DND-41 (cell line): ENCODE measurements around the gene ARL5A.

Source experiments
- ATAC-seq: fragments of 200-7000 bp; cut with Tn5 transposase; 3 replicates; pipeline ENCODE4 v1.9.1; 2021; ENCODE audit warnings: low read depth; ENCODE audit not compliant: insufficient read depth
- DNase-seq: peaks from one replicate; pipeline ENCODE4 v3.0.0-alpha.2; 2020
- H2AFZ ChIP-seq: 2 replicates; pipeline ENCODE4 v1.6.0; 2012; ENCODE audit warnings: low read depth, low read length
- H3K27ac ChIP-seq: 2 replicates; pipeline ENCODE4 v1.5.1; 2012; ENCODE audit warnings: low read length, inconsistent platforms
- H3K27me3 ChIP-seq: fragments of 200-600 bp; sonication (generic); 2 replicates; pipeline ENCODE4 v1.6.0; 2012; ENCODE audit warnings: low read length, mild to moderate bottlenecking, inconsistent platforms; ENCODE audit not compliant: insufficient read depth, poor library complexity
- H3K36me3 ChIP-seq: 2 replicates; pipeline ENCODE4 v1.5.1; 2012; ENCODE audit warnings: low read length, inconsistent platforms; ENCODE audit not compliant: insufficient read depth
- H3K4me1 ChIP-seq: 2 replicates; pipeline ENCODE4 v1.5.1; 2012; ENCODE audit warnings: mild to moderate bottlenecking, low read length; ENCODE audit not compliant: insufficient read depth
- H3K4me2 ChIP-seq: 2 replicates; pipeline ENCODE4 v1.6.0; 2012; ENCODE audit warnings: mild to moderate bottlenecking, moderate library complexity, low read length, inconsistent platforms; ENCODE audit not compliant: insufficient read depth
- H3K4me3 ChIP-seq, 2 experiments: fragments of 200-600 bp in 1 of 2; shearing (Covaris generic) in 1 of 2; 2 replicates each; pipeline ENCODE4 v1.5.1; 2012 to 2016; ENCODE audit warnings: inconsistent platforms in 2 of 2, low read length in 2 of 2, mild to moderate bottlenecking in 2 of 2, low read depth in 1 of 2, moderate library complexity in 1 of 2
- H3K79me2 ChIP-seq: 2 replicates; pipeline ENCODE4 v1.6.0; 2012; ENCODE audit warnings: low read length, inconsistent platforms; ENCODE audit not compliant: insufficient read depth
- H3K9ac ChIP-seq: 2 replicates; pipeline ENCODE4 v1.6.0; 2012; ENCODE audit warnings: low read depth, mild to moderate bottlenecking, inconsistent platforms, low read length, moderate library complexity
- H3K9me3 ChIP-seq: 2 replicates; pipeline ENCODE4 v1.5.1; 2012; ENCODE audit warnings: low read length, moderate library complexity, mild to moderate bottlenecking, inconsistent platforms; ENCODE audit not compliant: insufficient read depth, severe bottlenecking
- H4K20me1 ChIP-seq: 2 replicates; pipeline ENCODE4 v1.6.0; 2012; ENCODE audit warnings: low read length; ENCODE audit not compliant: insufficient read depth
- EZH2 ChIP-seq: IDR thresholded peaks from 3 replicates; pipeline ENCODE4 v1.6.1; 2012; ENCODE audit warnings: borderline replicate concordance, low read depth, mild to moderate bottlenecking, moderate library complexity, low read length, inconsistent platforms; ENCODE audit not compliant: severe bottlenecking
- TF ChIP-seq, protein P1 (sequence below): IDR thresholded peaks from 2 replicates; pipeline ENCODE4 v1.5.1; 2012; ENCODE audit warnings: borderline replicate concordance, low read length, moderate library complexity, mild to moderate bottlenecking; ENCODE audit not compliant: poor library complexity, severe bottlenecking; ENCODE audit errors: extremely low read depth

ARL5A gene

DNA sequence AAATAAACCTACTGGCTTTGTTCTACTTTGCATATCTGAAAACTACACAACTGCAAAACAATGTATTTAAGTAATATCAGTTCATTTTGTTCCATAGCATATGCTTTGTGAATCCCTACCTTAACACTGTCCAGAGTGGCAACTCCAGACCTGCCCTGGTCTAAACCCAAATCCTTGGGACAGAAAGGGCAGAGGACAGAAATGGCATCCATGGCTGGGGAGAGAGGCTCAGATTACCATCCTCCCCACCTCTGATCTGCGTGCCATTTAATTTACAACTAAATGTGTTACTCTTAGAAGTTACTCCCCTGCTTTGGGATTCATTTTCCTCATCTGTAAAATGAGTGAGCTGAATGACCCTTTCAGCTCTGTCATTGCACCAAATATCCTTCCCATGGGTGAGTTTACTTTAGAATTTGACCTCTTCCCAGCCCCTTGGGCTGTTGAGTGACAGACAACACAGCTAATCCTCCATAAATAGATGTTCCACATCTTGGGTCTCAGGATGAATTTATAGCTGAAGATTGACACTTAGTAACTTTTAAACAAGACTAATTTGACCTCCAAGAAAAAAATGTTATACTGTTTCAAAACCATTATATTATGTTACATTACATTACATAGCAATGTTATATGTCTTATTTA is 73.8 kb downstream of the ARL5A start:
- Histone ChIP-seq H3K4me2 (no peak overlapping the region), H2AFZ (no peak overlapping the region), H3K36me3 (no peaks in the 10 kb centered on the region), H4K20me1 (no peaks in the 10 kb centered on the region), H3K9me3 (no peaks in the 10 kb centered on the region), H3K9ac (no peak overlapping the region), H3K4me1 (no peaks in the 10 kb centered on the region), H3K79me2 (no peaks in the 10 kb centered on the region), H3K27ac (no peak overlapping the region), H3K27me3 (no peaks in the 10 kb centered on the region), H3K4me3 (no peak overlapping the region)
- TF ChIP-seq, protein P1, sequence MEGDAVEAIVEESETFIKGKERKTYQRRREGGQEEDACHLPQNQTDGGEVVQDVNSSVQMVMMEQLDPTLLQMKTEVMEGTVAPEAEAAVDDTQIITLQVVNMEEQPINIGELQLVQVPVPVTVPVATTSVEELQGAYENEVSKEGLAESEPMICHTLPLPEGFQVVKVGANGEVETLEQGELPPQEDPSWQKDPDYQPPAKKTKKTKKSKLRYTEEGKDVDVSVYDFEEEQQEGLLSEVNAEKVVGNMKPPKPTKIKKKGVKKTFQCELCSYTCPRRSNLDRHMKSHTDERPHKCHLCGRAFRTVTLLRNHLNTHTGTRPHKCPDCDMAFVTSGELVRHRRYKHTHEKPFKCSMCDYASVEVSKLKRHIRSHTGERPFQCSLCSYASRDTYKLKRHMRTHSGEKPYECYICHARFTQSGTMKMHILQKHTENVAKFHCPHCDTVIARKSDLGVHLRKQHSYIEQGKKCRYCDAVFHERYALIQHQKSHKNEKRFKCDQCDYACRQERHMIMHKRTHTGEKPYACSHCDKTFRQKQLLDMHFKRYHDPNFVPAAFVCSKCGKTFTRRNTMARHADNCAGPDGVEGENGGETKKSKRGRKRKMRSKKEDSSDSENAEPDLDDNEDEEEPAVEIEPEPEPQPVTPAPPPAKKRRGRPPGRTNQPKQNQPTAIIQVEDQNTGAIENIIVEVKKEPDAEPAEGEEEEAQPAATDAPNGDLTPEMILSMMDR: no peak
- TF ChIP-seq EZH2: no peak
- no peak for DNase-seq
- ATAC-seq: no peak

DNA sequence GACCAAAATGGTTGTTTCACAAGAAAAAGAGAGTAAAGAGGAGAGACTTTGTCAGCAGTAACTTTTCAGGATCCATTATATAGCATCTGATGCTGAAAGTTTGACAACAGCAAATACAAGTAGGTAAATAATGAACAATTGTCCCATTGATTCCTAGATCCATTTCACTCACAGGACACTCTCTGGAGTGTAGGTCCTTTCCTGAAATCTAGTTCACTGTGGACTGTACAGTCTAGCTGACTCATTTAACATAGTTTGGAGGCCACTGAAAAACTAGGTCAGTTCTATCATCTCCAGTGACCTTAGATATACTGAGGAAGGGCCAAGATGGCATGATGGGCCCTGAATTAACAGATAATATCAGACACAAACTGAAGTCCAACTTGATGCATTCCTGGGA is 74.7 kb downstream of the ARL5A start:
- no peak overlapping the region for H3K4me2 ChIP-seq
- no peaks in the 10 kb centered on the region for H3K36me3 ChIP-seq
- H3K4me1 ChIP-seq: no peaks in the 10 kb centered on the region
- no peaks in the 10 kb centered on the region for H3K9me3 ChIP-seq
- H4K20me1 ChIP-seq: no peaks in the 10 kb centered on the region
- no peak overlapping the region for H3K4me3 ChIP-seq
- no peak overlapping the region for H3K9ac ChIP-seq
- TF ChIP-seq, protein P1: no peak
- ATAC-seq (no peak), DNase-seq (no peak)
- H2AFZ ChIP-seq: no peak overlapping the region
- no peak overlapping the region for H3K27ac ChIP-seq
- H3K27me3 ChIP-seq: no peaks in the 10 kb centered on the region
- H3K79me2 ChIP-seq: no peaks in the 10 kb centered on the region
